ENCODE measurements around the gene TNFRSF8.

TNFRSF8 gene

GRCh38 chr1:12121212-12122003 is 58.3 kb downstream of the TNFRSF8 start:
- DNase-seq (ENCODE audit: low spot score) = no peak

DNA sequence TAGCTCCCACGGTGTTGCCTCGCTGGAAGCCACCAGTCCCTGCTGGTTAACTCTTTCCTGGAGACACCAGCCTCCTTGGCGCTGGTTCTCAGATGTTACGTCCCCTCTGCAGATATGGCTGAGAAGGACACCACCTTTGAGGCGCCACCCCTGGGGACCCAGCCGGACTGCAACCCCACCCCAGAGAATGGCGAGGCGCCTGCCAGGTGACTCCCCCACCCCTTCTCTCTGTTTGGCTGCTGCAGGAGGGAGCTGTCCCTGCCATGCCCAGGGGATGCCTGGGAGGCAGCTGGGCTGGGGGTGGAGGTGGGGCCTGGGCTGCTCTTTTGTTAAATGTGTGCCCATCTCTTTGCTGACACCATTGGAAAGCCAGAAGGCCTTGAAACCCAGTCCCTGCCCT is 60.1 kb downstream of the TNFRSF8 start:
- DNase-seq (ENCODE audit: low spot score) = no peak

GRCh38 chr1:12124693-12125421 is 61.8 kb downstream of the TNFRSF8 start:
- peak; percentile 72 for DNase-seq (ENCODE audit: low spot score)

DNA sequence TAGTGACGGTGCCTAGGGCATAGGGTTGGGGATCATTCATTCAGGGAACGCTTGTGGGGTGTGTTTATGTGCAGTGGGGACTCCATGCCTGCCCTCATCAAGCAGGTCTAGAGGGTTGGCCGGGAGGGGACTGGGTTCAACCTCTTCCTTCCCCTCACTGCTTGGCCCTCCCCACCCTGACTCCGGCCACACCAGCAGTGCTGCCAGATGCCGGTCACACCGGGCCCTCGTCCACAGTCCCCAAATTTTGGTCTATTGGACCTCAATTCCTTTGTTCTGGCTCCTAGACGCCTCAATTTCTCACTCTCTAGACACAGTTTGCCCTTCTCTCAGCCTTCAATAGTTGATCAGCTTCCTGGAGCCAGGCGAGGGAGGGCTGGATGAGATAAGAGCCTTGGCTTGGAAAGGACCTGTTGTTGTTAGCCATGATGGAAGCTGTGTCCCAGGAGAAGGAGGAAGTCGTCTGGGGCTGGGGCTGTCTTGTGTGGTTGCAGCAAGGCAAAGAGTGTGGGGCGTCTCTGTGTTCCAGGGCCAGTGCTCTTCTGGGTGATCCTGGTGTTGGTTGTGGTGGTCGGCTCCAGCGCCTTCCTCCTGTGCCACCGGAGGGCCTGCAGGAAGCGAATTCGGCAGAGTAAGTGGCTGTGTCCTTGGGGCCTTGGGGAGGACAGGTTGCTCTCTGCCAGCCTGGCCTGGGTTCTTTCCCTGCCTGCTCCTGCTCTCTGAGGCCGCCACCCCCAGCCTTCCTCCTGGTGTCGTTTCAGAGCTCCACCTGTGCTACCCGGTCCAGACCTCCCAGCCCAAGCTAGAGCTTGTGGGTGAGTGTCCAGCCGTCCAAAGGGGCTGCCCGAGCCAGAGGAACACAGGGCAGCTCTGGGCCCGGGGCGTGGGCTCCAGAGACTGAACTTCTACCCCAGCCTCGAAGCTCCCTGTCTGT is 62.6 kb downstream of the TNFRSF8 start:
- DNase-seq (ENCODE audit: low spot score) = no peak

GRCh38 chr1:12126781-12127180 is 63.7 kb downstream of the TNFRSF8 start:
- no peak for DNase-seq (ENCODE audit: low spot score)

- no peak for DNase-seq (ENCODE audit: low spot score)
Observed at GRCh38 chr1:12127206-12127810, 64.2 kb downstream of the TNFRSF8 start.

DNA sequence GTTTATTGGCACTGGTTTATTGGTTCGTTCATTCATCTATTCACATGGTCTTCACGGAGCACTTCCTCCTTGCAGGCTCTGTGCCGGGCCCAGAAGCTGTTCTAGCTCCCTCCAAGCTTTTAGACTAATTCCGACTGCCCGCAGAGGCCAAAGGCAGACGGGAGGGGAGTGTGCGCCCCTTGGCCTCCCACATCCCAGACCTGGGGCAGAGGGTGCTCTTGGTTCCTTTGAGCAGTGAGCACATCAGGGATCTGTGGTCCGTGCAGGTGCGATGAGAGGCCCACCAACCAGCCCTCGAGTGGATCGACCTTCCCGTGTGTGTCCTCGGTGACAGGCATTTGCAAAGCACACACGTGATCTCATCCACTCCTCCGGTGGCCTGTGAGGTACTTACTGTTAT is 65.0 kb downstream of the TNFRSF8 start:
- DNase-seq (ENCODE audit: low spot score) = no peak

DNA sequence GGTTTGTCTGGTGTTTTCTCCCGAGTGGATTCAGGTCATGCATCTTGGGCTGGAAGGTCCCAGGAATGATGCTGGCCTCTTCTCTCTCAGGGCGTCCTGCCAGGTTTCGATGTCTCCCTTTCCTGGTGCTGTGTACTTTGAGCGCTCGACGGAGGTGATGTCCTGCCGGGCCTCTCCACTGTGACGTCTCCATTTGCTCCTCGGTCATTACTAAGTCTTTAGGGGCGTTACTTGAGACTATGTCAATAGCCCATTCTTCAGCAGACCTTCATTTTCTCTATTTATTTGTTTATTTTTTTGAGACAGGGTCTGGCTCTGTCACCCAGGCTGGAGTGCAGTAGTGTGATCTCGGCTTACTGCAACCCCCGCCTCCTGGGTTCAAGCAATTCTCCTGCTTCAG is 66.5 kb downstream of the TNFRSF8 start:
- DNase-seq (ENCODE audit: low spot score) = no peak

GRCh38 chr1:12130466-12131130 is 67.5 kb downstream of the TNFRSF8 start:
- no peak for DNase-seq (ENCODE audit: low spot score)

DNA sequence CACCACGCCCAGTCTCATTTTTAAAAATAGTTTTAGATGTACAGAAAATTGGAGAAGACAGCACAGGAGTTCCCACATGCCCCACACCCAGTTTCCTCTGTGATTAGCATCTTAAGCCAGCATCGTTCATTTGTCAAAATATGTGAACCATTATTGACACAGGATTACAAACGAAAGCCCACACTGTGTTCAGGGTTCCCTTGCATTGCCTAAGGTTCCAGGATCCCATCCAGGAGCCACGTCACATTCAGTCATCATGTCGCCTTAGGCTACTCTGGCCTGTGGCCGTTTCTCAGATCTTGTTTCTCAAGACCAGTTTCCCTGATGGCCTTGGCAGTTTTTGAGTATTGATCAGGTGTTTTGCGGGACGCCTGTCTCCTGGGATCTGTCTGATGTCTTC is 69.0 kb downstream of the TNFRSF8 start:
- DNase-seq (ENCODE audit: low spot score) = no peak

DNA sequence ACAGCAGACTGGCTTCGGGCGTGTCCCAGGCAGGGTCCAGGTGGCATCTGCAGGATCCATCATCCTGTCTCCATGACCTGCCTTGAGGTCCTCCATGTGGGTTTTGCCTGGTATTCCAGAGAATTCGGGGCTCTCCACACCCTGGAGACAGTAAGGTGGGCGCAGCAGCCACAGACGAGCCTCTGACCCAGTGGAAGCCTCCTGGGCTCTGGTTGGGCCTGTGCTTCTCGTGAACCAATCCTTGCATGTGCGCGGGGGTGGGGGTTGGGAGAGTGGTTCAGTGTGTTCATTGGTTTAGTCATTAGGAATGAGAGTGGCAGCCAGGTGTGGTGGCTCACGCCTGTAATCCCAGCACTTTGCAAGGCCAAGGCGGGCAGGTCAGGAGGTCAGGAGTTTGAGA is 71.6 kb downstream of the TNFRSF8 start:
- no peak for DNase-seq (ENCODE audit: low spot score)

DNA sequence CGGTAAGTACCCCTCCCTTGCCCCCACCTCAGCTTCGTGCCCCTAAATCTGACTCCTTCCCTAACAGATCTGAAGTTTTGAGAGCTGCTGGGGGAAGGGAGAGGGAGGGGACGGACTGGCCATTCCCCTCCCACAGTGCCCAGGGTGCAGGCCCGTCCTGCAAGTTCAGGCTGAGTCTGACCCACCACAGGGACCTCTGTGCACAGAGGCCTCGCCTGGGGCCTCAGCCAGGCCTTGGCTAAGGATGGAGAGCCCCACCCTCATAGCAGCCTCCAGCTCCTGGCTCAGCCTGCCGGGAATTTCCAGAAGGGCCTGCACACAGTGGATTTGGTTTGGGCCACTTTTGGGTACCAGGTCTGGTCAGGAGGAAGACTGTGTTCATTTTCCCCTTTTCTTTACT is 72.5 kb downstream of the TNFRSF8 start:
- DNase-seq (ENCODE audit: low spot score) = no peak

DNA sequence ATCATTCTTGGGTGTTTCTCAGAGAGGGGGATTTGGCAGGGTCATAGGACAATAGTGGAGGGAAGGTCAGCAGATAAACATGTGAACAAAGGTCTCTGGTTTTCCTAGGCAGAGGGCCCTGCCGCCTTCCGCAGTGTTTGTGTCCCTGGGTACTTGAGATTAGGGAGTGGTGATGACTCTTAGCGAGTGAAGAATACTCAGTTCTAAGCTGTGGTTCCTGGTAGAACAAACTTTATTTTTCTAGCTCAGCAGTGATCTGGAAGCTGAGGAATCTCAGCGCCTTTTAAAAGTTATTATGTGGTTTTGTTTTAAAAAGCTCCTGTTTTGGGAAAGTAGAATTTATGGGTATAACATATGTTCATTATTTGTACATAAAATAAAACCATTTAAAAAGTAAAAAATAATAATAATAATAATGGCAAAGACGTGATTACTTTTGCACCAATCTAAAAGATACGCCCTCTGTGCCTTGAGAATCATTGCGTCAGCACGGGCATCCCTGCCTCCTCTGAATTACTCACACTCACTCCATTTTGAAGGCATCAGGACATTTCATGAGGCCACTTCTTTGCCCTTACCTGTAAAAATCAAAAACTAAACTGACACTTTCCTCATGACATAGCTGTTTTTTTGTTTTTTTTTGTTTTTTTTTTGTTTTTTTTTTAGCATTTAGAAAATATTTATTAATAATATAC is 74.0 kb downstream of the TNFRSF8 start:
- DNase-seq (ENCODE audit: low spot score) = no peak

- DNase-seq (ENCODE audit: low spot score) = no peak
Observed at GRCh38 chr1:12138196-12139168, 75.4 kb downstream of the TNFRSF8 start.

DNA sequence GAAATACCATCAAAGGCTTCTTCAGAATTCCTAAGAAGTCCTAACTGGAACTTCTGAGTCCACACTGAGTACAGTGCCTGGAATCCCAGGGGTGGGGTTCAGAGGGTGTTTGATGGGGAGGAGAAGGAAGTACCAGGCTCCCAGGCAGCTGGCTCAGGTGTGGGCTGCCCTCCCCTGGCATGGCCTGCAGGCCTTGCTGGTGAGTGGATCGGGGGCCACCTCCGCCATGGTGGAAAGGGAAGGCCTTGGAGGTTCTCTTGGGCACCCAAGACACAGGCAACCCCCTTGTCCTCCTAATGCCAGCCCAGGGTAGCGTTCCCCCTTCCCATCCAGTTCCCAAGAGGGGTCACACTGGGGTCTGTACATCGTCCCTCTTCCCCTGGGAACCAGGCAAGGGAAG is 76.9 kb downstream of the TNFRSF8 start:
- no peak for DNase-seq (ENCODE audit: low spot score)

- DNase-seq (ENCODE audit: low spot score) = no peak
Observed at GRCh38 chr1:12140515-12141162, 77.5 kb downstream of the TNFRSF8 start.

GRCh38 chr1:12141163-12141850 is 78.2 kb downstream of the TNFRSF8 start:
- no peak for DNase-seq (ENCODE audit: low spot score)

- DNase-seq (ENCODE audit: low spot score) = no peak
Observed at GRCh38 chr1:12142141-12142823, 79.2 kb downstream of the TNFRSF8 start.
